SU-DHL-6 (cell line): ENCODE measurements around the gene LRP1.

Source experiments
- EZH2phosphoT487 ChIP-seq: fragments of 200-600 bp; sonication (generic), shearing (Covaris generic); conservative IDR thresholded peaks from 2 replicates; pipeline ENCODE4 v1.6.1; 2018; ENCODE audit warnings: mild to moderate bottlenecking, antibody characterized with exemption, low read length, moderate library complexity, mixed read lengths
- TF ChIP-seq, protein P1 (sequence below): fragments of 200-600 bp; sonication (generic); IDR thresholded peaks from one replicate; pipeline ENCODE4 v1.5.1; 2017; ENCODE audit warnings: antibody characterized with exemption, mild to moderate bottlenecking, low read length, moderate library complexity; ENCODE audit not compliant: insufficient read depth, poor library complexity, severe bottlenecking

DNA sequence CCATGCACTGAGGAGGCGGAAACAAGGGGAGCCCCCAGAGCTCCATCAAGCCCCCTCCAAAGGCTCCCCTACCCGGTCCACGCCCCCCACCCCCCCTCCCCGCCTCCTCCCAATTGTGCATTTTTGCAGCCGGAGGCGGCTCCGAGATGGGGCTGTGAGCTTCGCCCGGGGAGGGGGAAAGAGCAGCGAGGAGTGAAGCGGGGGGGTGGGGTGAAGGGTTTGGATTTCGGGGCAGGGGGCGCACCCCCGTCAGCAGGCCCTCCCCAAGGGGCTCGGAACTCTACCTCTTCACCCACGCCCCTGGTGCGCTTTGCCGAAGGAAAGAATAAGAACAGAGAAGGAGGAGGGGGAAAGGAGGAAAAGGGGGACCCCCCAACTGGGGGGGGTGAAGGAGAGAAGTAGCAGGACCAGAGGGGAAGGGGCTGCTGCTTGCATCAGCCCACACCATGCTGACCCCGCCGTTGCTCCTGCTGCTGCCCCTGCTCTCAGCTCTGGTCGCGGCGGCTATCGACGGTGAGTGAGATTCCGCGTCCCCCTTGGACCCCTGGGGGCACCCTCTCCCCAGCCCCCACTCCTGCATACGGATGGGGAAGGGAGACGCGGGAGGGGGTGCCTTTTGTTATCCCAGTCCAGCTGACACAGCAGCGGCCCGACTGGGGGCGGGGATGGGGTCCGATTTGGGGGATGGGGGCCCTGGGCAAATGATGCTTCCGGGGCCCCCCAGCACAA is 400 bp downstream of the LRP1 start:
- TF ChIP-seq, protein P1, sequence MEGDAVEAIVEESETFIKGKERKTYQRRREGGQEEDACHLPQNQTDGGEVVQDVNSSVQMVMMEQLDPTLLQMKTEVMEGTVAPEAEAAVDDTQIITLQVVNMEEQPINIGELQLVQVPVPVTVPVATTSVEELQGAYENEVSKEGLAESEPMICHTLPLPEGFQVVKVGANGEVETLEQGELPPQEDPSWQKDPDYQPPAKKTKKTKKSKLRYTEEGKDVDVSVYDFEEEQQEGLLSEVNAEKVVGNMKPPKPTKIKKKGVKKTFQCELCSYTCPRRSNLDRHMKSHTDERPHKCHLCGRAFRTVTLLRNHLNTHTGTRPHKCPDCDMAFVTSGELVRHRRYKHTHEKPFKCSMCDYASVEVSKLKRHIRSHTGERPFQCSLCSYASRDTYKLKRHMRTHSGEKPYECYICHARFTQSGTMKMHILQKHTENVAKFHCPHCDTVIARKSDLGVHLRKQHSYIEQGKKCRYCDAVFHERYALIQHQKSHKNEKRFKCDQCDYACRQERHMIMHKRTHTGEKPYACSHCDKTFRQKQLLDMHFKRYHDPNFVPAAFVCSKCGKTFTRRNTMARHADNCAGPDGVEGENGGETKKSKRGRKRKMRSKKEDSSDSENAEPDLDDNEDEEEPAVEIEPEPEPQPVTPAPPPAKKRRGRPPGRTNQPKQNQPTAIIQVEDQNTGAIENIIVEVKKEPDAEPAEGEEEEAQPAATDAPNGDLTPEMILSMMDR: no peak
- no peak for TF ChIP-seq EZH2phosphoT487
